GM23338 (cell line): ENCODE data around the gene DNAJC13. TPM values are rescaled to one million over a fixed set of nuclear protein-coding genes. Genes with fewer than 3 reads are reported as not detected.

Experiments
- ATAC-seq: fragments of 200-7000 bp; cut with Tn5 transposase; 3 replicates; pipeline ENCODE4 v1.9.1; 2020
- DNase-seq: peaks from one replicate; pipeline ENCODE4 v3.0.0-alpha.2; 2015; ENCODE audit warnings: low spot score
- H2AFZ ChIP-seq: fragments of 200-600 bp; sonication (generic); 2 replicates; pipeline ENCODE4 v1.8.0; 2016; ENCODE audit warnings: antibody characterized with exemption, mild to moderate bottlenecking, moderate library complexity
- H3F3A ChIP-seq: fragments of 200-600 bp; sonication (generic); replicated peaks from 2 replicates; pipeline ENCODE4 v1.8.0; 2017; ENCODE audit warnings: antibody characterized with exemption, mixed run types, low read depth
- H3K27ac ChIP-seq: fragments of 200-600 bp; sonication (generic); 2 replicates; pipeline ENCODE4 v1.6.1; 2016; ENCODE audit warnings: low read depth
- H3K27me3 ChIP-seq: fragments of 200-600 bp; sonication (generic); 2 replicates; pipeline ENCODE4 v1.8.0; 2016; ENCODE audit warnings: mild to moderate bottlenecking, mixed run types, moderate library complexity; ENCODE audit not compliant: insufficient read depth
- H3K36me3 ChIP-seq: fragments of 200-600 bp; sonication (generic); 2 replicates; pipeline ENCODE4 v1.8.0; 2016; ENCODE audit warnings: mild to moderate bottlenecking; ENCODE audit not compliant: insufficient read depth
- H3K4me1 ChIP-seq: fragments of 200-600 bp; sonication (generic); 2 replicates; pipeline ENCODE4 v1.8.0; 2016; ENCODE audit warnings: mild to moderate bottlenecking, moderate library complexity; ENCODE audit not compliant: insufficient read depth
- H3K4me2 ChIP-seq: fragments of 200-600 bp; sonication (generic); 2 replicates; pipeline ENCODE4 v1.7.1; 2017; ENCODE audit warnings: mixed run types
- H3K4me3 ChIP-seq: fragments of 200-600 bp; sonication (generic); 2 replicates; pipeline ENCODE4 v1.6.1; 2016; ENCODE audit warnings: mixed run types
- H3K79me2 ChIP-seq: fragments of 200-600 bp; sonication (generic); replicated peaks from 2 replicates; pipeline ENCODE4 v1.8.0; 2017; ENCODE audit warnings: mild to moderate bottlenecking; ENCODE audit not compliant: insufficient read depth
- H3K9me2 ChIP-seq: fragments of 200-600 bp; sonication (generic); 2 replicates; pipeline ENCODE4 v1.8.0; 2017; ENCODE audit not compliant: insufficient read depth
- H4K20me1 ChIP-seq: fragments of 200-600 bp; sonication (generic); replicated peaks from 2 replicates; pipeline ENCODE4 v1.8.0; 2017; ENCODE audit warnings: mild to moderate bottlenecking; ENCODE audit not compliant: insufficient read depth
- H3K27ac Mint-ChIP-seq: 2 replicates; pipeline ENCODE4 v1.8.0; 2020; ENCODE audit warnings: inconsistent platforms, mild to moderate bottlenecking, moderate library complexity, mixed read lengths
- H3K27me3 Mint-ChIP-seq: 3 replicates; pipeline ENCODE4 v1.8.0; 2022; ENCODE audit warnings: low read depth, mild to moderate bottlenecking, moderate library complexity, mixed read lengths, inconsistent platforms; ENCODE audit not compliant: insufficient read depth, poor library complexity
- H3K36me3 Mint-ChIP-seq: 3 replicates; pipeline ENCODE4 v1.8.0; 2021; ENCODE audit warnings: low read depth, mild to moderate bottlenecking, inconsistent platforms, moderate library complexity, mixed read lengths
- H3K4me1 Mint-ChIP-seq: 3 replicates; pipeline ENCODE4 v1.8.0; 2020; ENCODE audit warnings: mild to moderate bottlenecking, inconsistent platforms, mixed read lengths
- H3K4me3 Mint-ChIP-seq: 3 replicates; pipeline ENCODE4 v1.8.0; 2021; ENCODE audit warnings: moderate library complexity, mild to moderate bottlenecking, inconsistent platforms, mixed read lengths
- H3K9me3 Mint-ChIP-seq: 3 replicates; pipeline ENCODE4 v1.8.0; 2020; ENCODE audit warnings: moderate library complexity, mild to moderate bottlenecking, inconsistent platforms, mixed read lengths
- CREB1 ChIP-seq: fragments of 250-450 bp; sonication (Bioruptor Pico); IDR thresholded peaks from 2 replicates; pipeline ENCODE4 v1.5.0; 2020; ENCODE audit warnings: low read depth, mild to moderate bottlenecking, moderate library complexity
- POLR2AphosphoS5 ChIP-seq: IDR thresholded peaks from 2 replicates; pipeline ENCODE4 v1.6.1; 2016; ENCODE audit warnings: antibody characterized with exemption, low read depth
- ZNF462 ChIP-seq: fragments of 250-450 bp; sonication (Bioruptor Pico); IDR thresholded peaks from 2 replicates; pipeline ENCODE4 v1.5.0; 2020; ENCODE audit warnings: mild to moderate bottlenecking, moderate library complexity
- polyA plus RNA-seq: library from polyadenylated mRNA; unstranded; fragments of >200 nt; fragmentation: Nextera tagmentation; extraction: Ambion mirVana; gene quantifications from 2 replicates; pipeline ENCODE4 v1.2.1, GENCODE V29; 2016
- total RNA-seq: library from RNA; depleted of rRNA; stranded (reverse); fragments of >200 nt; shearing (Covaris generic); gene quantifications from 2 replicates; pipeline ENCODE4 v1.2.3, GENCODE V29; 2014
- TF ChIP-seq, protein P1 (sequence below), 2 experiments: fragments of 200-600 bp in 1 of 2; sonication (generic) in 1 of 2; conservative IDR thresholded peaks; 2 replicates each; pipeline versions ENCODE4 v1.5.1 to v1.6.1; 2016 to 2017; ENCODE audit warnings: antibody characterized with exemption in 2 of 2, low read depth in 2 of 2, mild to moderate bottlenecking in 2 of 2, moderate library complexity in 1 of 2

Gene DNAJC13
- total and polyA plus RNA-seq, 2 experiments from 2014 or later = 8.3 to 33.6 TPM

GRCh38 chr3:132573797-132574211, 156.5 kb downstream of the DNAJC13 start (continued):
- TF ChIP-seq ZNF462 (CRISPR knock-in tag) (no peak), CREB1 (CRISPR knock-in tag) (no peak), POLR2AphosphoS5 (no peak)
- TF ChIP-seq, protein P1, sequence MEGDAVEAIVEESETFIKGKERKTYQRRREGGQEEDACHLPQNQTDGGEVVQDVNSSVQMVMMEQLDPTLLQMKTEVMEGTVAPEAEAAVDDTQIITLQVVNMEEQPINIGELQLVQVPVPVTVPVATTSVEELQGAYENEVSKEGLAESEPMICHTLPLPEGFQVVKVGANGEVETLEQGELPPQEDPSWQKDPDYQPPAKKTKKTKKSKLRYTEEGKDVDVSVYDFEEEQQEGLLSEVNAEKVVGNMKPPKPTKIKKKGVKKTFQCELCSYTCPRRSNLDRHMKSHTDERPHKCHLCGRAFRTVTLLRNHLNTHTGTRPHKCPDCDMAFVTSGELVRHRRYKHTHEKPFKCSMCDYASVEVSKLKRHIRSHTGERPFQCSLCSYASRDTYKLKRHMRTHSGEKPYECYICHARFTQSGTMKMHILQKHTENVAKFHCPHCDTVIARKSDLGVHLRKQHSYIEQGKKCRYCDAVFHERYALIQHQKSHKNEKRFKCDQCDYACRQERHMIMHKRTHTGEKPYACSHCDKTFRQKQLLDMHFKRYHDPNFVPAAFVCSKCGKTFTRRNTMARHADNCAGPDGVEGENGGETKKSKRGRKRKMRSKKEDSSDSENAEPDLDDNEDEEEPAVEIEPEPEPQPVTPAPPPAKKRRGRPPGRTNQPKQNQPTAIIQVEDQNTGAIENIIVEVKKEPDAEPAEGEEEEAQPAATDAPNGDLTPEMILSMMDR (conservative IDR thresholded peaks at IDR 0.05; ENCODE audit: low read depth in 2 of 2) = no peak

- H3F3A ChIP-seq = no peaks in the 10 kb centered on the region
- no peaks in the 10 kb centered on the region for H4K20me1 ChIP-seq
- H3K36me3 ChIP-seq = no peaks in the 10 kb centered on the region
- Mint-ChIP-seq H3K9me3 (no peaks in the 10 kb centered on the region), H3K27me3 (peaks cover 7% of the 10 kb centered on the region), H3K36me3 (no peaks in the 10 kb centered on the region), H3K27ac (no peak overlapping the region), H3K4me1 (no peaks in the 10 kb centered on the region), H3K4me3 (no peak overlapping the region)
- H3K27ac ChIP-seq = no peak overlapping the region
- no peak overlapping the region for H3K4me3 ChIP-seq
- H3K4me1 ChIP-seq = no peaks in the 10 kb centered on the region
- H3K9me2 ChIP-seq = no peaks in the 10 kb centered on the region
- DNase-seq (no peak), ATAC-seq (no peak)
- no peak overlapping the region for H2AFZ ChIP-seq
- H3K4me2 ChIP-seq = no peak overlapping the region
- H3K27me3 ChIP-seq = no peaks in the 10 kb centered on the region
- H3K79me2 ChIP-seq = no peaks in the 10 kb centered on the region
- no peak for TF ChIP-seq ZNF462 (CRISPR knock-in tag)
Observed at GRCh38 chr3:132587401-132587800, 170.1 kb downstream of the DNAJC13 start.
